Fibroblast of skin of left quadriceps (primary cell): ENCODE measurements around the gene ZNF598.

Source experiments
- DNase-seq, 2 experiments: peaks; one replicate each; pipeline ENCODE4 v3.0.0-alpha.2; 2013; ENCODE audit warnings: low read depth in 2 of 2

Gene ZNF598

DNA sequence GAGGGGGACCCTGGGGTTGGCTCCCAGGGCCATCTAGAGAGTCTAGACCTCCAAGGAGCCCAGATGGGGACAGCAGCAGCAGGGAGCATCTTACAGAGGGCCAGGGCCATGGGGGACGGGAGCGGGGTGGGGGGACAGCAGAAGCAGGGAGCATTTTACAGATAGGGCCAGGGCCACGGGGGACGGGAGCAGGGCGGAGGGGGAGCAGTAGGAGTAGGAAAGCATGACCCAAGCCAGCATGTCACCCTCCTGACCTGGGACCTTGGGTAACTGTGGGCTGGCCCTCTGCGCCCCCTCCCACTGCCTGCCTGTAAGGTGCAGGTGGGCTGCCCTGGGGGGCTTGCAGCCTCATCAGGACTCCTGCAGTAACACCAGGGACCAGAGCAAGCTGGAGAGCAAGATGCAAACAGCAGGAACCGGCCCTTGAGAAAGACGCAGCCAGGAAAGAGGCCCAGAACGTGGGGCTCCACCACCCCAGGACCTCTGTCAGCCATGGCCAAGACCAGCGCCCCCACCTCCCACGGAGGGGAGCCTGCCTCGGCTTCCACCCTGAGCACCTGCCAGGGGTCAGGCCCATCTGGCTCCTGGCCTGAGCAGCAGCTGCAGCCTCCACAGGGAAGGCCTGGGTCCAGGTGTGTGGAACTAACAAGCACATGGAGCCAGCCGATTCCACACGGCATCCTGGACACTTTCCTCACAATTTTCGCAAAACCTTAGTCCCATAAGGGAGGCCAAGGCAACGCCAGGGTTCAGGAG is 2.4 kb downstream of the ZNF598 start:
- DNase-seq, result no peak

- no peak for DNase-seq
Observed at GRCh38 chr16:2006317-2006716, 3.3 kb downstream of the ZNF598 start.

DNA sequence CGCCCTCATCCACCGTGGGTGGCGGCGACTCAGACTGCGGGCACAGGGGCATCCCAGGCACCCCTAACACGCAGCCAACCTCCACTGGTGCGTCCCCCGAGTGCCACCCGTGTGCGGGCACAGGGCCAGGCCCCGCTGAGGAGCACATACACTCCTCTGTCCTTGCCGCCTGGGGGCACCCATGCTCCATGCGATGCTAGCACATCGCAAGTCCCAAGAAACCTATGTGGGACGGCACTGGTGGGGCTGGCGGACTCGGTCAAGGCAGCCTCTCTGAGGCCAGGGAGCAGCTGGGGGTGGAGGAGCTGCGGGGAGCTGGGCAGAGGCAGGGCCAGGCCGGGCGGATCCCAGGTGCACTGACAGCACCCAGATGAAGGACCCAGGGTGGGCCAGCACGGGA is 4.0 kb downstream of the ZNF598 start:
- DNase-seq, result no peak

DNA sequence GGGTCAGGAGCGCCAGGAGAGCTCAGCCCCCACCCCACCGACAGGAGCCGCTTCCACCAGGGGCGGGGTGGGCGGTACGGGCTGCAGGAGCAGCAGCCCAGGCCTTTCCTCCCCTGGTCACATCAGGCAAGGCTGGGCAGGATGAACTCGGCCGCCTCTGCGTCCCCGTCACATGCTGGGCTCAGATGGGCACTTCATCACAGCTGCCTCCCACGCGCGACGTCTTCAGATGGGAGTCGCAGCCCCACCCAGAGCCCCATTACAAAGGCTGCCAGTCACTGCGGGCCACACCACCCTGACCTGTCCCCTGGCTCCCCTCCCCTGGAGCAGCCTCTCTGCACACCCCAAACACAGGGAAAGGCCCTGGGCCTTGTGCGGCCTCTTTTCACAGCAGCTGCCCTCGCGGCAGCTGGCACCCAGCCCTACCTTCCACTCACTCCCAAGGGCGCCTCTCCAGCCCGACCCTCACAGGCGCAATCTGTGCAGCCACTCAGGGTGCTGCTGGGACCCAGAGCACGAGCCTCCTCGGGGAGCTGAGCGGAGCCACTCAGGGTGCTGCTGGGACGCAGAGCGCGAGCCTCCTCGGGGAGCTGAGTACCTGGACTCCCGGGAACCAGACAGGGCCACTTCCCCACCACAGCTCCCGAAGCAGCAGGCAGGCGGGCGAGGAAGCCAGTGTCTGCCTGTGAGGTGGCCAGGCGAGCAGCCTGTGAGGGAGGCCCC is 4.7 kb downstream of the ZNF598 start:
- DNase-seq, result no peak

- DNase-seq, result peak; percentile 39 to 44
Observed at GRCh38 chr16:2003827-2004641, 5.6 kb downstream of the ZNF598 start.

- no peak for DNase-seq
Observed at GRCh38 chr16:2003231-2003826, 6.3 kb downstream of the ZNF598 start.

DNA sequence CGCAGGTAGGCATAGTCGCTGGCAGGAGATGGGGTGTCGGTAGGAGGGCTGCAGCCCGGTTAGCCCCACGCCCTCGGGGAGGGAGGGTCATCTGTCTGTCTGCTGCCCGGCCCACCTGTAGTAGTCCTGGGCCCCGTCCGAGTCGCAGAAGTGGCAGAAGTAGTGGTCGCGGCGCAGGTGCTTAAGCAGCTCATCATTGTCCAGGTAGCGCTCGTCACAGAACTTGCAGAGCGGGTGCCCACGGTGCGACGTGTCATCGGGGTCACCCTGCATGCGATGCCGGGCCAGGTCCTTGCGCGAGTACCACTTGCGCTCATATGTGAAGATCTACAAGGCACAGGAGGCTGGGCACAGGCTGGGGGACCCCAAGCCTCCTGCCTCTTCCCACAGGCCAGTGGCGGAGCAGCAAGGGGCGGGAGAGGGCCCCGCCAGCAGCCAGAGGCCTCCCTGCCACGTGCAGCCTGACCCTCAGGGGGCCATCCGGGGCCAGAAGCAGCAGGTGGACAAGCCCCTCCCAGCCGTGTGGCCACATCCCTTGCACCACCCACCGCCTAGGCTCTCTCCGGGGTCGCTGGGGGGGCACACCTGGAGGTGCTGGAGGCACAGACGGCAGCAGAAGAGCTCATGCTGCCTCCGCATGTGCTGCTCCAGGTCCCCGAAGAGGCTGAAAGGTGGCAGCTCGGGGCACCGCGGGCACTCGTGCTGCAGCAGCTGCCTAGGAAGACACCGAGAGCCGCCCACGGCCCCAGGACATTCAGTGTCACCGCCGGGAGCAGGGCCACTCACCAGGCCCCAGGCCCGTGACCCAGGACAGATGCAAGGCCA is 7.0 kb downstream of the ZNF598 start:
- no peak for DNase-seq

- DNase-seq, result no peak
Observed at GRCh38 chr16:2001456-2002355, 7.9 kb downstream of the ZNF598 start.

DNA sequence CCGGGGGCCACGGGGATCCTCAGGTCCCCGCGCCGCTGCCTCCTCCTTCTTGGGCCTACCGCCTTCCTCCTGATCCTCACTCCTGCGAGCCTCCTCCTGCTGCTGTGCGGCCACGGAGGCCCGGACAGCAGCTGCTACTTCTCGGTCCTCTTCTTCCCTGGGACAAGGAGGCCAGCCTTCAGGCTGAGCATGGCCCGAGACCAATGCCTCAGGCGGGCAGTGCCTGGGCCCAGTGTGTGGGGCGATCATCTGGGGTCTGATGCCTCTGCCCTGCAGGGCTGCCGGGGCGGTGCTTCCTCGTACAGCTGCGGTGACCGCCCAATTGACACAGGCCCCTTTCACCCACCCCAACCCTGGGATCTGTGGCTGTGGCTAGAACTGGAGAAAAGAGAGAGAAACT is 8.6 kb downstream of the ZNF598 start:
- DNase-seq, result no peak

GRCh38 chr16:1999866-2000514 is 9.6 kb downstream of the ZNF598 start:
- DNase-seq, result no peak

- no peak for DNase-seq
Observed at GRCh38 chr16:1998852-1999801, 10.5 kb downstream of the ZNF598 start.

DNA sequence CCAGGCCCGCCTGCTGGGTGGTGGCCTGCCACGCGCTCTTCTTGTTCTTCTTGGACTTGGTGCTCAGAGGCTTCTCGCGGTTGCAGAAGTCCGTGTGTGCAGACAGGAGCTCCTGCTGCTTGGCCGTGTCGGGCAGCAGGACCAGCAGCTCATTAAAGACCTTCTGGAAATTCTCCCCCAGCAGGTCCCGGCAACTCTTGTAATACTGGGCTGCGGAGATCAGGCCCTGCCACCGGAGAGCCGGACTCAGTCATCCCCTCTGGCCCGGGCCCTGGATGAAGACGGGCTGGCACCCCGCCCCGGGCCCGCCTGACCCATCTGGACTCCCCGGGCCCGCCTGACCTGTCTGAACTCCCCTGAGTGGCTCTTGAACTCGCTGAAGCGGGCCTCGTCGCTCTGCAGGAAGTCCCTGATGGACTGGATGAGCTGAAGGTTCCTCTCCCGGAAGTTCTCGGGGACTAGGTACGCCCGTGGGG is 11.2 kb downstream of the ZNF598 start:
- DNase-seq, result no peak

DNA sequence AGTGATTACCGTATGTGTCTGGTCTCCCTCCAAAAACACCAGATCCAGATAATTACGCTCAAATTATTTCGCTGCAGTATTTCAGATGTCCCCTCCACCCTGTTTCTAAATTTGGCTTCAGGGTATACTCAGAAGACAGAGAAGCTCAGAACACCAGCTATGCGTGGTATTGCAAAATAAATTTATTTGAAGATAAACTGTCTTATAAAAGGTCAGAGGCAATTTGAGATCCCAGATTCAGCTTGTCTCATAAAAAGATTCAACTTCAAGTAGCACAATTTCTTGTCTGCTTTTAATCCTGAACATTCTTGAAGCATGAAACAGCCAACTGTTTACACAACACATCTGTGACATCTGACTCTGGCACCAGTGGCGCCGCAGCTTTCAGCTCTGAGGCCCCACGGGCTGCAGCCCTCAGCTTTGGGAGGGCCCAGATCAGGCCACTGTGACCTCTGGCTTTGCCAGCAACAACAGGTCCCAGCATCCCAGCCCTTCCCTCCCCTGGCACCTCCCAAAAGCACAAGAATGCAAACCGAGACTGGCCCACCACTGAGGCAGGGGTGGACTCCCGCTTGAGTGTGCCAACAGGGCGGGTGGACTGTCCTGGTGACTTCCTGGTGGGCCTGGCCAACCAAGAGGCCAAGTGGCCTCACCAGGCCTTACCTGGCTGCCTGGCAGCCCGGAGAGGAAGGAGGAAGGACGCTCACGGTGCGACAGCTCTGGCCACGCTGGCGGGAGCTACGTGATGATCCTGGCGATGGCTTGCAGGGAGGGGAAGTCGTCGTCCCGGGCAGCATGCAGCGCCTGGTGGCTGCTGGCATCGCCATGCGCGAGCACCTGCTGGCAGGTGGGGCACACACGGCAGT is 11.9 kb downstream of the ZNF598 start:
- no peak for DNase-seq

- no peak for DNase-seq
Observed at GRCh38 chr16:1993731-1994131, 15.9 kb downstream of the ZNF598 start.

DNA sequence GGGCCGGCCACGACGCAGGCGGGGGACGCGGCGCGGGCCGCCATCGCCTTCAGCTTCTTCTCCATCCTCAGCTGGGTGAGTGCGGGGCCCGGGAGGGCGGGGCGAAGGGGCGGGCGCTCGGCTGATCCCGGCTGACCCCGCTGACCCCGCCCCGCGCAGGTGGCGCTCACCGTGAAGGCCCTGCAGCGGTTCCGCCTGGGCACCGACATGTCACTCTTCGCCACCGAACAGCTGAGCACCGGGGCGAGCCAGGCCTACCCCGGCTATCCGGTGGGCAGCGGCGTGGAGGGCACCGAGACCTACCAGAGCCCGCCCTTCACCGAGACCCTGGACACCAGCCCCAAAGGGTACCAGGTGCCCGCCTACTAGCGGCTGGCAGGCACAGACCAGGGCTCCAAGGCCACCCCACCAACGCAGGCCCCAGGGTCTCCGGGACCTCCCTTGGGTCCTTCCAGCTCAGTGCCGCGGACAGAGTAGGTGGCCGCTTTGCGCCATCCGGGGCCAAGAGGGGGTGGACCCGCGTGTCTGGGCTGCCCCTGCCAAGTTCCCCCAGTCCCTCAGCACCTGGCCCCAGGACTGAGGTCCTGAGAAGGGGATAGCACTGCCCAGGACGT is 16.8 kb downstream of the ZNF598 start:
- DNase-seq, result no peak

- DNase-seq, result peak; percentile 83 to 85
Observed at GRCh38 chr16:1991948-1992703, 17.5 kb downstream of the ZNF598 start.
